GM10248 (cell line): ENCODE data around the gene UNC5C.

ENCODE experiments used
- CTCF ChIA-PET: fragments of 300-600 bp; sonication (Branson Sonifier 250); formaldehyde crosslinking; extraction: SDS; loops from one replicate; lab custom pipeline; 2021; ENCODE audit warnings: antibody characterized with exemption; lab: Yijun Ruan, JAX
- POLR2A ChIA-PET: fragments of 350-650 bp; sonication (Branson Sonifier 250); formaldehyde crosslinking; extraction: SDS; loops from one replicate; lab custom pipeline; 2020; ENCODE audit warnings: antibody characterized with exemption; lab: Yijun Ruan, JAX
- DNase-seq: peaks from one replicate; pipeline ENCODE4 v3.0.0; 2012; ENCODE audit errors: extremely low spot score
- TF ChIP-seq, protein P1 (sequence below): IDR thresholded peaks from 2 replicates; pipeline ENCODE4 v1.5.1; 2012; ENCODE audit warnings: mild to moderate bottlenecking, low read depth; ENCODE audit errors: extremely low read depth, missing control alignments, control extremely low read depth

The UNC5C gene

DNA sequence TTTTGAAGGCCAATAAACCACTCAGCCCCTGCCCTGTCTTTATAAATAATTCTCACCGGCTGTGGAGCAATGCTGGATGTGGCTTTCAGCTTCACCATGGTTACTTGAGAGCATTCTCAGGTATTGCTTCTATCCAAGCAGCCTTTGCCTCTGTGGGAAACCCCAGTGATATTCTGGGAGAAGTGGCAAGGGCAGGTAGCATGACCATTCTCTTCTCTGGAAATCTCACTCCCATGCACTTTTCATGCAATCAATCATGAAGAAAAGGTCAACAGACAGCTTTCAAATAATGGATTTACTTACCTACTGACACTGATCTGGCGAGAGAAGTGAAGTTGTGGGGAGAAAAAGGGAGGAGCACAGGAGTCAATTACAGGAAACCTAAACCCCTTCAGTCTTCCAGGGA is 49.5 kb downstream of the UNC5C start:
- TF ChIP-seq, protein P1, sequence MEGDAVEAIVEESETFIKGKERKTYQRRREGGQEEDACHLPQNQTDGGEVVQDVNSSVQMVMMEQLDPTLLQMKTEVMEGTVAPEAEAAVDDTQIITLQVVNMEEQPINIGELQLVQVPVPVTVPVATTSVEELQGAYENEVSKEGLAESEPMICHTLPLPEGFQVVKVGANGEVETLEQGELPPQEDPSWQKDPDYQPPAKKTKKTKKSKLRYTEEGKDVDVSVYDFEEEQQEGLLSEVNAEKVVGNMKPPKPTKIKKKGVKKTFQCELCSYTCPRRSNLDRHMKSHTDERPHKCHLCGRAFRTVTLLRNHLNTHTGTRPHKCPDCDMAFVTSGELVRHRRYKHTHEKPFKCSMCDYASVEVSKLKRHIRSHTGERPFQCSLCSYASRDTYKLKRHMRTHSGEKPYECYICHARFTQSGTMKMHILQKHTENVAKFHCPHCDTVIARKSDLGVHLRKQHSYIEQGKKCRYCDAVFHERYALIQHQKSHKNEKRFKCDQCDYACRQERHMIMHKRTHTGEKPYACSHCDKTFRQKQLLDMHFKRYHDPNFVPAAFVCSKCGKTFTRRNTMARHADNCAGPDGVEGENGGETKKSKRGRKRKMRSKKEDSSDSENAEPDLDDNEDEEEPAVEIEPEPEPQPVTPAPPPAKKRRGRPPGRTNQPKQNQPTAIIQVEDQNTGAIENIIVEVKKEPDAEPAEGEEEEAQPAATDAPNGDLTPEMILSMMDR, result no peak
- ChIA-PET CTCF (no interaction called here), POLR2A (no interaction called here)
- DNase-seq, result no peak

DNA sequence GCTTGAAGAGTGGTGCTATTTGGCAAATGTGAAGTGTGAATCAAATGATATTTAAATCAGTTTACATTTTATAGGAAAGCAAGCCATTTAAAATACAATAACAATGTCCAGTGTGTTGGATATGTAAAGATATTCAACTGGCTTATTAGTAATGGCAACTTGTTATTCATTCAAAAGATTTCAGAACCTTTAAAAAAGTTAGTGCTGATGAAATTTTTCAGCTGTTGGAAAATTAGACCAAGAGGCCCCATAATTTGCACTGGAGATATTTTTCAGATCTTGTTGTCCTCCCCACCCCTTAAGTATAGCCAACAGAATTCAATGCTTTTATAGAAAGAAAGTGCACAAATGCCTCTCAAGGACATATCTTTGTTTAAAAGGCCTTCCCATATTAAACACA is 54.6 kb downstream of the UNC5C start:
- ChIA-PET CTCF (no interaction called here), POLR2A (no interaction called here)
- no peak for DNase-seq
- TF ChIP-seq, protein P1, result no peak

DNA sequence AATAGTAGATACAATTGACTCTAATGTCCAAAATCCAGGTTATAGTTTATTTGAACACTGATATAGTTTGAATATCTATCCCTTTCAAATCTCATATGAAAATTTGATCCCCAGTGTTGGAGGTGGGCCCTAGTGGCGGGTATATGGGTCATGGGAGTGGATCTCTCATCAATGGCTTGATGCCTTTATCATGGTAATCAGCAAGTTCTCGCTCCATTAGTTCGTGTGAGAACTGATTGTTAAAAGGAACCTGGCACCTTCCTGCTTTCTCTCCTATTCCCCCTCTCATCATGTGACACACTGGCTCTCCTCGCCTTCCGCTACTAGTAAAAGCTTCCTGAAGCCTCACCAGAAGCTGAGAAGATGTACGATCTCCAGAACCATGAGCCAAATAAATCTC is 70.1 kb downstream of the UNC5C start:
- no peak for DNase-seq
- ChIA-PET POLR2A (no interaction called here), CTCF (interaction anchor here (1.4 to 1.9 kb wide), 2 partner anchors 9 to 13 kb away, joined by 3 to 5 read pairs; no protein-coding TSS in a partner anchor)
- TF ChIP-seq, protein P1, result no peak

DNA sequence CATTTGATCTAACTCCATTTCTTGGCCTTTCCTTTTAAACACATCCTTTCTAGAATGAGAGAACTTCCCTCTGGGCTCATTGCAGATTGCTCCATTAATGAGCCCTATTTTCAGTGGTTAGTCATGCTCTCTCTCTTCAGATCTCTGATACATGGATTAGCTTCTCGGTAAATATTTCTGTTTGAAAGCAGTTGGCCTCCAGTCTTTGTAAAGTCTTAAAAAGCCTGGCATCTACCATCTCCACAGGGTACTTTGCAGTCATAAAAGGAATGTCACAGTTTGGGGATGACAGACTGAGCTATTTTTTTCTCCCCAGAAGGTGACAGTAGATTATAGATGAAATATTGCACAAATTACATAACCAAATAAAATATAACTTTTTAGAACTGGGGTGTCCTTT is 72.7 kb downstream of the UNC5C start:
- DNase-seq, result no peak
- POLR2A ChIA-PET, result no interaction called here
- CTCF ChIA-PET, result no interaction called here
- TF ChIP-seq, protein P1, result no peak

DNA sequence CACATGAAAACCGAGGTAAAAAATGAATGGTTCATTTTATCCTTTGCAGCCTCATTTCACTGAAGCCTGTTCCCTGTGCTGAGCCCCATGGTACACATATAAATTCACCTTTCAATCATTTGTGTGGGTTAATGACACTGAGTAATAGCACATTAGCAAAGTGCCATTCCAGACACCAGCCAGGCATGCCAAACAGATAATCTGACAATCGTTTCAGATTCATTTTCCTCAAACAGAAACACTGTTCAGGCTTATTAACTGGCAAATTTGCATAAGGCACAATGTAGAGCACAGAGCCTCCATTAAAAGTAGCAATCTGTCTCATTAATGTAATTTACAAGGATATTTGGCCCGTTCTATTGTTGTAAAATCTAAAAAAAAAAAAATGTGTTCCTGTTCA is 76.2 kb downstream of the UNC5C start:
- CTCF ChIA-PET, result no interaction called here
- POLR2A ChIA-PET, result no interaction called here
- DNase-seq, result no peak
- TF ChIP-seq, protein P1, result no peak

DNA sequence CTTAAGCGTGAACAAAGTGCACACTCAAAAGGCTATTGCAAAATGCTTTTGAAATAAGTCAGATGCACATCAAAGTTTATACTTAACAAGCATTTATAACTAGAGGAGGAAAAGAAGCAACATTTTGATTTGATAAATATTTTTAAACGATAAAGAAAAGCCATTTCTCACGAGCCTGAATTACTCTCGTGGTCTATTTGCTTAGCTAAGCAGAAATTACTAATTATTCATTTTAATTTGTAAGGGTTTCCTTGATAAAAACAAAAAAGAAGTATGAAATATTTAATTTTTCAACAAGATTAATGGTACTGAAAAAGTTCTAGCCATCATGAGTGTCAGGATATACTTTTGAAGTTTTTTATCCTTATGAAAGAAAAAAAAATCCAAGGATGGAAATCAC is 78.2 kb downstream of the UNC5C start:
- ChIA-PET CTCF (no interaction called here), POLR2A (no interaction called here)
- no peak for DNase-seq
- TF ChIP-seq, protein P1, result no peak

DNA sequence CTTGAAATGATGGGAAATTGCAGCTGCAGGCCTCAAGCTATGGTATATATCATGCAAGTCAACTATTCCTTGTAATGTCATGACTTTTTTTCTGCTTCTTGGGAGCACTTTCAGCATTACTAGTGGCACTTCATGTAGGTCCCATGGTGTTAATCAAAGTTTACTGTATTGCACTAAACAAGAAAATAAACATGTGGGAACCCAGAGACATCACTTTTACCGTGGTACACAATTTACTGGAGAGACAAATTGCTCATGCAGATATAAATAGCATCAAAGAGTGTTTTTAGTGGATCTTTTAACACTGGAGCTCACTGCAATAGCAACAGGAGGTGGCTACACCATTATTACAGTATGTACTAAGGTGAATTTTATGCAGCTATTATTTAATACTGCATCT is 79.2 kb downstream of the UNC5C start:
- CTCF ChIA-PET, result interaction anchor here (0.8 kb wide), 1 partner anchor 8 kb away, joined by 3 read pairs; no protein-coding TSS in a partner anchor
- POLR2A ChIA-PET, result no interaction called here
- DNase-seq, result no peak
- TF ChIP-seq, protein P1, result no peak
